ENCODE results near the gene SYNJ2.

Gene SYNJ2

DNA sequence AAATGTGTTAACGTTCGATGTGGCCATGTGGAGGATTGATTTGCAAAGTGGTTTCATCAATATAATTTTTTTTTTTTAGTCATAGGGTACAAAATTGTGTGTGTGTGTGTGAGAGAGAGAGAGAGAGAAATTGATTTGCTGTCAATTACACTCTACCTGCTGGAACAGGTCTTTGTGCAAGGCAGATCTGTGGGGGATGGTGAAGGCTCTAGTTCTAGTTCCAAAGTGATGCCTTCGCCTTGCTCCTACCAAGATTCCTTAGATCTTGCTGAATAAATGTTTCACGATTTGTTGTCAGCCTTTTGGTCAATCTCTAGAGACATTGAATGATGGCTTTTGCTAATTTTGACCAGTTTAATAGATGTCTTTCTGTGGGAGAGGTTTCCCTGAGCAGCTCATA is 121.6 kb downstream of the SYNJ2 start:
- Histone ChIP-seq H3K36me3 (ENCODE audit: insufficient read depth, insufficient read length, low read length) (no peaks in the 10 kb centered on the region), H3K27me3 (ENCODE audit: insufficient read depth, insufficient read length) (no peaks in the 10 kb centered on the region), H3K4me1 (ENCODE audit: insufficient read depth, insufficient read length) (no peaks in the 10 kb centered on the region), H3K9me3 (ENCODE audit: insufficient read depth, low read length) (no peaks in the 10 kb centered on the region), H3K9ac (ENCODE audit: insufficient read length, low read depth) (no peak overlapping the region), H3K4me3 (ENCODE audit: insufficient read length, low read depth) (no peak overlapping the region)
- no peak for TF ChIP-seq ZNF274 (IDR thresholded peaks at IDR 0.05; ENCODE audit: low read depth, low read length)
- no peak for TF ChIP-seq SUZ12 (IDR thresholded peaks at IDR 0.05; ENCODE audit: extremely low read depth, insufficient read depth, insufficient read length)
- no peak for TF ChIP-seq YY1 (IDR thresholded peaks at IDR 0.05; ENCODE audit: insufficient read depth, insufficient read length)
- DNase-seq (ENCODE audit: low read depth, low spot score) = no peak

GRCh38 chr6:158104696-158105095 is 123.0 kb downstream of the SYNJ2 start:
- Histone ChIP-seq H3K27me3 (ENCODE audit: insufficient read depth, insufficient read length) (no peaks in the 10 kb centered on the region), H3K4me1 (ENCODE audit: insufficient read depth, insufficient read length) (no peaks in the 10 kb centered on the region), H3K4me3 (ENCODE audit: insufficient read length, low read depth) (no peak overlapping the region), H3K9me3 (ENCODE audit: insufficient read depth, low read length) (no peaks in the 10 kb centered on the region), H3K9ac (ENCODE audit: insufficient read length, low read depth) (no peak overlapping the region), H3K36me3 (ENCODE audit: insufficient read depth, insufficient read length, low read length) (no peaks in the 10 kb centered on the region)
- TF ChIP-seq ZNF274 (IDR thresholded peaks at IDR 0.05; ENCODE audit: low read depth, low read length) = no peak
- TF ChIP-seq YY1 (IDR thresholded peaks at IDR 0.05; ENCODE audit: insufficient read depth, insufficient read length) = no peak
- TF ChIP-seq SUZ12 (IDR thresholded peaks at IDR 0.05; ENCODE audit: extremely low read depth, insufficient read depth, insufficient read length) = no peak
- no peak for DNase-seq (ENCODE audit: low read depth, low spot score)

- no peak overlapping the region for H3K4me3 ChIP-seq (ENCODE audit: insufficient read length, low read depth)
- no peak for DNase-seq (ENCODE audit: low read depth, low spot score)
- no peaks in the 10 kb centered on the region for H3K9me3 ChIP-seq (ENCODE audit: insufficient read depth, low read length)
- H3K9ac ChIP-seq (ENCODE audit: insufficient read length, low read depth) = no peak overlapping the region
- no peaks in the 10 kb centered on the region for H3K27me3 ChIP-seq (ENCODE audit: insufficient read depth, insufficient read length)
- TF ChIP-seq YY1 (IDR thresholded peaks at IDR 0.05; ENCODE audit: insufficient read depth, insufficient read length) (no peak), SUZ12 (IDR thresholded peaks at IDR 0.05; ENCODE audit: extremely low read depth, insufficient read depth, insufficient read length) (no peak), ZNF274 (IDR thresholded peaks at IDR 0.05; ENCODE audit: low read depth, low read length) (no peak)
- H3K4me1 ChIP-seq (ENCODE audit: insufficient read depth, insufficient read length) = no peaks in the 10 kb centered on the region
- peaks cover 5% of the 10 kb centered on the region for H3K36me3 ChIP-seq (ENCODE audit: insufficient read depth, insufficient read length, low read length)
Measured at GRCh38 chr6:158109748-158110147, 128.1 kb downstream of the SYNJ2 start.

- H3K9me3 ChIP-seq (ENCODE audit: insufficient read depth, low read length) = no peaks in the 10 kb centered on the region
- H3K27me3 ChIP-seq (ENCODE audit: insufficient read depth, insufficient read length) = no peaks in the 10 kb centered on the region
- no peak overlapping the region for H3K4me3 ChIP-seq (ENCODE audit: insufficient read length, low read depth)
- H3K4me1 ChIP-seq (ENCODE audit: insufficient read depth, insufficient read length) = no peaks in the 10 kb centered on the region
- no peak for DNase-seq (ENCODE audit: low read depth, low spot score)
- TF ChIP-seq SUZ12 (IDR thresholded peaks at IDR 0.05; ENCODE audit: extremely low read depth, insufficient read depth, insufficient read length) (no peak), YY1 (IDR thresholded peaks at IDR 0.05; ENCODE audit: insufficient read depth, insufficient read length) (no peak), ZNF274 (IDR thresholded peaks at IDR 0.05; ENCODE audit: low read depth, low read length) (no peak)
- H3K36me3 ChIP-seq (ENCODE audit: insufficient read depth, insufficient read length, low read length) = peaks cover 15% of the 10 kb centered on the region
- H3K9ac ChIP-seq (ENCODE audit: insufficient read length, low read depth) = no peak overlapping the region
Measured at GRCh38 chr6:158110986-158111385, 129.3 kb downstream of the SYNJ2 start.

- H3K9me3 ChIP-seq (ENCODE audit: insufficient read depth, low read length) = no peaks in the 10 kb centered on the region
- no peaks in the 10 kb centered on the region for H3K4me1 ChIP-seq (ENCODE audit: insufficient read depth, insufficient read length)
- no peak for DNase-seq (ENCODE audit: low read depth, low spot score)
- no peak overlapping the region for H3K4me3 ChIP-seq (ENCODE audit: insufficient read length, low read depth)
- no peaks in the 10 kb centered on the region for H3K27me3 ChIP-seq (ENCODE audit: insufficient read depth, insufficient read length)
- no peak overlapping the region for H3K9ac ChIP-seq (ENCODE audit: insufficient read length, low read depth)
- no peak for TF ChIP-seq YY1 (IDR thresholded peaks at IDR 0.05; ENCODE audit: insufficient read depth, insufficient read length)
- TF ChIP-seq ZNF274 (IDR thresholded peaks at IDR 0.05; ENCODE audit: low read depth, low read length) = no peak
- TF ChIP-seq SUZ12 (IDR thresholded peaks at IDR 0.05; ENCODE audit: extremely low read depth, insufficient read depth, insufficient read length) = no peak
- peaks cover 16% of the 10 kb centered on the region for H3K36me3 ChIP-seq (ENCODE audit: insufficient read depth, insufficient read length, low read length)
Measured at GRCh38 chr6:158111987-158112386, 130.3 kb downstream of the SYNJ2 start.

- no peak overlapping the region for H3K9ac ChIP-seq (ENCODE audit: insufficient read length, low read depth)
- no peak for DNase-seq (ENCODE audit: low read depth, low spot score)
- TF ChIP-seq YY1 (IDR thresholded peaks at IDR 0.05; ENCODE audit: insufficient read depth, insufficient read length) = no peak
- no peaks in the 10 kb centered on the region for H3K4me1 ChIP-seq (ENCODE audit: insufficient read depth, insufficient read length)
- no peaks in the 10 kb centered on the region for H3K9me3 ChIP-seq (ENCODE audit: insufficient read depth, low read length)
- peaks cover 23% of the 10 kb centered on the region for H3K36me3 ChIP-seq (ENCODE audit: insufficient read depth, insufficient read length, low read length)
- H3K27me3 ChIP-seq (ENCODE audit: insufficient read depth, insufficient read length) = no peaks in the 10 kb centered on the region
- H3K4me3 ChIP-seq (ENCODE audit: insufficient read length, low read depth) = no peak overlapping the region
Measured at GRCh38 chr6:158113802-158114201, 132.1 kb downstream of the SYNJ2 start.

DNA sequence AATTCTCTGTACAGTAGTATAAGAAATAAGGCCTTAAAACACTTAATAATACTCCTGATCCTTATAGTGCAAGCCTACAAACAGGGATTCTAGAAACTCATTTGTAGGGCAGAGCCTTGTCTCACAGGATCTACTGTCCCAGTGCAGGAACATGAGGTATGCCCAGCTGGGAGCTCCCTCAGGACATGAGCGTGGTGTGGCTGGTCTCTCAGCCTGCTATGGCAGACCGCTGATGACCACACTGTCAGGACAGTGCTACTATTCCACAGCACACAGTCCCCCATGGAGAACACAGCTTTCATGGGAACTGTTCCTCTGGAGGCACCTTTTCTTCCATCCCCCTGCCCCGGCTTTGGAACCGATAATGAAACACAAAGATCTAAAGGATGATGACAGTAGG is 133.4 kb downstream of the SYNJ2 start:
- H3K36me3 ChIP-seq (ENCODE audit: insufficient read depth, insufficient read length, low read length) = peaks cover 26% of the 10 kb centered on the region

DNA sequence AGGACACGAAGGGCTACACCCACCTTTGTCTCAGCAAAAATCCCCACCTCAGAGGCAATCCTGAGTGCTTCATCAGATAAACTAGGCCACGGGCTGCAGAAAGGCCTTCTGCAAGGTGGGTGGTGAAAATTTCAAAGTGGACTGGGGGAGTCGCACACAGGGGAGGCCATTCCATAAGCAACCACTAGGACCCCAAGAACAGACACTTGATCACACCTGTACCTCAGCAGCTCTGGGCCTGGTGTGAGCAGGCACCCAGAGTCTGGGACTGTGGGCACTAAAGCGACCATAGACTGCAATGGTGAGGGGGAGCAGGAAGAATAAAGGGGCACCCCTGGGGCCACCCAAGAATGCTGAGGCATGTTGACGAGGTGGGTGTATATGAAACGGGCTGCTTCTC is 133.8 kb downstream of the SYNJ2 start:
- H3K4me1 ChIP-seq (ENCODE audit: insufficient read depth, insufficient read length) = no peaks in the 10 kb centered on the region
- no peak for TF ChIP-seq SUZ12 (IDR thresholded peaks at IDR 0.05; ENCODE audit: extremely low read depth, insufficient read depth, insufficient read length)
- H3K36me3 ChIP-seq (ENCODE audit: insufficient read depth, insufficient read length, low read length) = peaks cover 30% of the 10 kb centered on the region
- no peak for DNase-seq (ENCODE audit: low read depth, low spot score)
- no peaks in the 10 kb centered on the region for H3K27me3 ChIP-seq (ENCODE audit: insufficient read depth, insufficient read length)
- H3K4me3 ChIP-seq (ENCODE audit: insufficient read length, low read depth) = no peak overlapping the region
- H3K9me3 ChIP-seq (ENCODE audit: insufficient read depth, low read length) = no peaks in the 10 kb centered on the region
- no peak overlapping the region for H3K9ac ChIP-seq (ENCODE audit: insufficient read length, low read depth)

More for the DNA sequence above, 133.4 kb downstream of the SYNJ2 start:
- no peaks in the 10 kb centered on the region for H3K4me1 ChIP-seq (ENCODE audit: insufficient read depth, insufficient read length)
- H3K9ac ChIP-seq (ENCODE audit: insufficient read length, low read depth) = no peak overlapping the region
- H3K9me3 ChIP-seq (ENCODE audit: insufficient read depth, low read length) = no peaks in the 10 kb centered on the region
- no peaks in the 10 kb centered on the region for H3K27me3 ChIP-seq (ENCODE audit: insufficient read depth, insufficient read length)
- H3K4me3 ChIP-seq (ENCODE audit: insufficient read length, low read depth) = no peak overlapping the region
- DNase-seq (ENCODE audit: low read depth, low spot score) = no peak
- TF ChIP-seq ZNF274 (IDR thresholded peaks at IDR 0.05; ENCODE audit: low read depth, low read length) = no peak
- no peak for TF ChIP-seq SUZ12 (IDR thresholded peaks at IDR 0.05; ENCODE audit: extremely low read depth, insufficient read depth, insufficient read length)

All from NT2/D1 (cell line).